CD14-positive monocyte (primary cell): Measurements from ENCODE around the gene SHANK3. TPM values are rescaled to one million over a fixed set of nuclear protein-coding genes. Genes with fewer than 3 reads are reported as not detected.
"Not testable (repeated sequence)": the region's sequence is repeated elsewhere in the genome, so short reads cannot be mapped to it uniquely, and the experiment has no call there.

Source experiments
- DNase-seq, 3 donors: peaks; one replicate each; pipeline ENCODE4 v3.0.0-alpha.2; 2011 to 2022
- H2AFZ ChIP-seq: 2 replicates; pipeline ENCODE4 v1.6.0; 2012; ENCODE audit warnings: mild to moderate bottlenecking, low read depth, low read length, inconsistent platforms; ENCODE audit not compliant: insufficient read depth, poor library complexity, severe bottlenecking
- H3K27ac ChIP-seq, 2 donors: 1 replicate in 1 of 2; 2 replicates in 1 of 2; pipeline ENCODE4 v1.5.1; 2012 to 2013; ENCODE audit warnings: low read length in 2 of 2, control low read depth in 1 of 2, inconsistent platforms in 1 of 2, low read depth in 1 of 2, mild to moderate bottlenecking in 1 of 2
- H3K27me3 ChIP-seq, 2 donors: one replicate each; pipeline versions ENCODE4 v1.6.0 to v1.6.1; 2011 to 2013; ENCODE audit warnings: low read length in 2 of 2; ENCODE audit not compliant: control insufficient read depth in 2 of 2, insufficient read depth in 2 of 2
- H3K36me3 ChIP-seq, 2 donors: replicated peaks in 1 of 2; 1 replicate in 1 of 2; 2 replicates in 1 of 2; pipeline versions ENCODE4 v1.5.1 to v1.6.1; 2012 to 2013; ENCODE audit warnings: low read length in 2 of 2, control low read depth in 1 of 2, inconsistent platforms in 1 of 2, mild to moderate bottlenecking in 1 of 2; ENCODE audit not compliant: insufficient read depth in 2 of 2, control insufficient read depth in 1 of 2
- H3K4me1 ChIP-seq, 2 donors: 1 replicate in 1 of 2; 2 replicates in 1 of 2; pipeline versions ENCODE4 v1.5.1 to v1.6.1; 2012 to 2013; ENCODE audit warnings: low read length in 2 of 2, control low read depth in 1 of 2, inconsistent platforms in 1 of 2, mild to moderate bottlenecking in 1 of 2, moderate library complexity in 1 of 2; ENCODE audit not compliant: insufficient read depth in 2 of 2, control insufficient read depth in 1 of 2
- H3K4me2 ChIP-seq: replicated peaks from 2 replicates; pipeline ENCODE3; 2012; ENCODE audit warnings: low read length, moderate library complexity, mild to moderate bottlenecking; ENCODE audit not compliant: poor library complexity, severe bottlenecking; ENCODE audit errors: extremely low read depth
- H3K4me3 ChIP-seq, 3 experiments: fragments of 200-600 bp in 1 of 3; sonication (generic) in 1 of 3; replicated peaks in 1 of 3; 1 replicate in 2 of 3; 2 replicates in 1 of 3; pipeline ENCODE4 v1.5.1; 2011 to 2013; ENCODE audit warnings: low read length in 3 of 3, mild to moderate bottlenecking in 3 of 3, control low read depth in 2 of 3, low read depth in 2 of 3, inconsistent platforms in 1 of 3, moderate library complexity in 1 of 3
- H3K79me2 ChIP-seq: 2 replicates; pipeline ENCODE4 v1.6.0; 2012; ENCODE audit warnings: mild to moderate bottlenecking, control low read depth, inconsistent platforms, low read length, moderate library complexity; ENCODE audit not compliant: insufficient read depth
- H3K9ac ChIP-seq: 2 replicates; pipeline ENCODE4 v1.6.0; 2017; ENCODE audit warnings: low read length, mild to moderate bottlenecking; ENCODE audit not compliant: insufficient read depth, poor library complexity, severe bottlenecking
- H3K9me3 ChIP-seq, 2 donors: replicated peaks in 1 of 2; 1 replicate in 1 of 2; 2 replicates in 1 of 2; pipeline versions ENCODE4 v1.5.1 to v1.6.1; 2012 to 2013; ENCODE audit warnings: low read length in 2 of 2, control low read depth in 1 of 2; ENCODE audit not compliant: control insufficient read depth in 1 of 2, insufficient read depth in 1 of 2
- H4K20me1 ChIP-seq: 2 replicates; pipeline ENCODE4 v1.6.0; 2012; ENCODE audit warnings: mild to moderate bottlenecking, low read length, control low read depth, moderate library complexity; ENCODE audit not compliant: insufficient read depth
- H3K27ac Mint-ChIP-seq, 7 donors: one replicate each; pipeline ENCODE4 v1.8.0; 2020; ENCODE audit warnings: mild to moderate bottlenecking in 7 of 7, mixed read lengths in 7 of 7, moderate library complexity in 6 of 7, inconsistent platforms in 2 of 7
- H3K27me3 Mint-ChIP-seq, 3 donors: one replicate each; pipeline ENCODE4 v1.8.0; 2021 to 2022; ENCODE audit warnings: low read depth in 3 of 3, mild to moderate bottlenecking in 3 of 3, mixed read lengths in 3 of 3, moderate library complexity in 3 of 3, inconsistent platforms in 1 of 3
- H3K36me3 Mint-ChIP-seq, 2 donors: one replicate each; pipeline ENCODE4 v1.8.0; 2020; ENCODE audit warnings: mixed read lengths in 2 of 2, inconsistent platforms in 1 of 2, mild to moderate bottlenecking in 1 of 2
- H3K4me1 Mint-ChIP-seq: one replicate; pipeline ENCODE4 v1.8.0; 2020; ENCODE audit warnings: mild to moderate bottlenecking, mixed read lengths
- H3K4me3 Mint-ChIP-seq, 2 donors: one replicate each; pipeline ENCODE4 v1.8.0; 2020; ENCODE audit warnings: mild to moderate bottlenecking in 2 of 2, mixed read lengths in 2 of 2, moderate library complexity in 1 of 2
- H3K9me3 Mint-ChIP-seq, 7 donors: one replicate each; pipeline ENCODE4 v1.8.0; 2020 to 2022; ENCODE audit warnings: mixed read lengths in 7 of 7, mild to moderate bottlenecking in 6 of 7, moderate library complexity in 6 of 7, inconsistent platforms in 2 of 7
- CTCF ChIP-seq: fragments of 200-600 bp; IDR thresholded peaks from one replicate; pipeline ENCODE4 v1.8.0; 2022; ENCODE audit warnings: antibody characterized with exemption, mild to moderate bottlenecking
- WGBS: methylation state at CpG from one replicate; pipeline ENCODE4 v1.1.5; 2013; ENCODE audit warnings: missing lambda C conversion rate; ENCODE audit not compliant: insufficient coverage; 5-methylcytosine and 5-hydroxymethylcytosine counted together
- intact Hi-C, 2 donors: fragments of 100-400 bp; cut with micrococcal nuclease; formaldehyde crosslinking; loops; one replicate each; pipeline versions ENCODE4 v1.15.0 to v1.15.1; 2023
- polyA plus RNA-seq, 3 donors: library from polyadenylated mRNA; depleted of rRNA in 1 of 3; unstranded in 2 of 3; stranded (reverse) in 1 of 3; fragments of 300-500 nt in 2 of 3; fragments of >200 nt in 1 of 3; fragmentation: Illumina TruSeq in 2 of 3; gene quantifications; 1 replicate in 2 of 3; 2 replicates in 1 of 3; pipeline ENCODE4 v1.2.3, GENCODE V29; 2012 to 2021

SHANK3 gene
- polyA plus RNA-seq, 3 donors: not detected

GRCh38 chr22:50643821-50644101 lies 28.9 kb upstream of the SHANK3 start:
- H3K4me1 Mint-ChIP-seq, H3K27ac Mint-ChIP-seq, H4K20me1 ChIP-seq, H3K9me3 ChIP-seq, H3K79me2 ChIP-seq, H2AFZ ChIP-seq, DNase-seq, intact Hi-C loops, H3K36me3 ChIP-seq, H3K4me3 Mint-ChIP-seq, H3K9ac ChIP-seq, H3K27me3 ChIP-seq, H3K4me3 ChIP-seq, H3K36me3 Mint-ChIP-seq, H3K27ac ChIP-seq, H3K4me2 ChIP-seq: not testable (repeated sequence)
- WGBS: 82% methylated on average over 3 of the region's 3 CpGs
- peaks cover 4 to 14% (median 7%) of the 10 kb centered on the region in 3 donors for H3K27me3 Mint-ChIP-seq
- peaks cover 10 to 13% of the 10 kb centered on the region in 2 donors for H3K4me1 ChIP-seq
- peaks cover 5 to 18% (median 10%) of the 10 kb centered on the region in 7 donors for H3K9me3 Mint-ChIP-seq

- Mint-ChIP-seq H3K36me3 (no peaks in the 10 kb centered on the region), H3K9me3 (peaks cover 7 to 24% (median 19%) of the 10 kb centered on the region in 7 donors), H3K27ac (no peak overlapping the region), H3K27me3 (peaks cover 2 to 9% (median 9%) of the 10 kb centered on the region in 3 donors), H3K4me1 (peaks cover 3% of the 10 kb centered on the region), H3K4me3 (no peak overlapping the region)
- Histone ChIP-seq H3K9ac (no peak overlapping the region), H2AFZ (no peak overlapping the region), H3K27ac (no peak overlapping the region), H3K36me3 (no peaks in the 10 kb centered on the region), H3K79me2 (no peaks in the 10 kb centered on the region), H3K4me1 (peaks cover 0 to 15% of the 10 kb centered on the region in 2 donors), H3K4me2 (no peak overlapping the region), H3K9me3 (peaks cover 4 to 8% of the 10 kb centered on the region in 2 donors), H3K27me3 (no peaks in the 10 kb centered on the region), H4K20me1 (no peaks in the 10 kb centered on the region), H3K4me3 (no peak overlapping the region)
- intact Hi-C loops: no loop called here
- DNase-seq: no peak
- no peak for TF ChIP-seq CTCF
- 100% methylated on average over 6 of the region's 10 CpGs for WGBS
Measured at GRCh38 chr22:50653256-50653655, 19.4 kb upstream of the SHANK3 start.

GRCh38 chr22:50654664-50655063 lies 18.0 kb upstream of the SHANK3 start:
- H3K27me3 ChIP-seq, intact Hi-C loops, H3K9me3 ChIP-seq, H3K9ac ChIP-seq, H3K4me1 Mint-ChIP-seq, H4K20me1 ChIP-seq, H3K27me3 Mint-ChIP-seq, H3K4me3 ChIP-seq, H2AFZ ChIP-seq, H3K27ac ChIP-seq, H3K4me3 Mint-ChIP-seq, H3K79me2 ChIP-seq, H3K36me3 ChIP-seq, DNase-seq, H3K4me2 ChIP-seq, H3K36me3 Mint-ChIP-seq, H3K27ac Mint-ChIP-seq: not testable (repeated sequence)
- 93% methylated on average over 6 of the region's 6 CpGs for WGBS
- H3K4me1 ChIP-seq: peaks cover 0 to 15% of the 10 kb centered on the region in 2 donors
- H3K9me3 Mint-ChIP-seq: peaks cover 2 to 11% (median 8%) of the 10 kb centered on the region in 7 donors
